ENCODE measurements around the gene TMTC2.
"Not testable (repeated sequence)": the region's sequence is repeated elsewhere in the genome, so short reads cannot be mapped to it uniquely, and the experiment has no call there.

TMTC2 gene

DNA sequence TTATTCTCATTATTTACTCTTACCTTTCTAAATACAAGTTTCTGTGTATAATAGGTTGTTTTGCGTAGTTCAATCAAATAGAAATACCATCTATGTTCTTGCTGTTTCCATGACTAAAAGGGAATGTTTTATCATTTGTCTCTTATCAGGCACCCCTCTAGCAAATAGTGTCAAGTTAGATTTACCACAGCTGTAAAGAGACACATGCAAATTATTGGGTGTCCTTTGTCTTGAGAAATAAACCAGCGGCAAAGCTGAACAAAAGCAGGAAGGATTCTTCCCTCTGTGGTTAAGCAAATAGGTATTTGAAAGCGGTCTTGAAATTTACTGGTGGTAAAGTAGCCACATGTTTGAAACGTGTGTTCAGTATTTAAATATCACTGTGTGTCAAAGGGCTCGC is 405.9 kb downstream of the TMTC2 start:
- no peak for DNase-seq

DNA sequence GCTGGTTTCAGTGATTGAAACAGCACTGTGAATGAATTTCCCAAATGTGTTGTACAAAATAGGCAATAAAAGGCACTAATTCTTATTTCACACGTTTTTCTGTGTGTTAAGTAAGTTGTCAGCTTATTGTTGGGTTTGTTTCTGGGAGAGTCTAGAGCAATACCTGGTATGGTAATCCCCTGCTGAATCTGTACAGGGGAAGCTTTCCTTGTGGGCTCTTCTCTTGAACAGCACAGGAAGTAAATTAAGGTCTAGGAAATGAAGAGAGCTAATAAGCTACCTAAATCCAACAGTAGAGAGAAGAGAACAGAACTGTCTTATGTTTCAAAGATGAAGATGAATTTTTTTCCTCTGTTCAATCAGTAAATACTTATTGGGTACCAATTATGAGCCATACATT is 406.7 kb downstream of the TMTC2 start:
- no peak for DNase-seq

DNA sequence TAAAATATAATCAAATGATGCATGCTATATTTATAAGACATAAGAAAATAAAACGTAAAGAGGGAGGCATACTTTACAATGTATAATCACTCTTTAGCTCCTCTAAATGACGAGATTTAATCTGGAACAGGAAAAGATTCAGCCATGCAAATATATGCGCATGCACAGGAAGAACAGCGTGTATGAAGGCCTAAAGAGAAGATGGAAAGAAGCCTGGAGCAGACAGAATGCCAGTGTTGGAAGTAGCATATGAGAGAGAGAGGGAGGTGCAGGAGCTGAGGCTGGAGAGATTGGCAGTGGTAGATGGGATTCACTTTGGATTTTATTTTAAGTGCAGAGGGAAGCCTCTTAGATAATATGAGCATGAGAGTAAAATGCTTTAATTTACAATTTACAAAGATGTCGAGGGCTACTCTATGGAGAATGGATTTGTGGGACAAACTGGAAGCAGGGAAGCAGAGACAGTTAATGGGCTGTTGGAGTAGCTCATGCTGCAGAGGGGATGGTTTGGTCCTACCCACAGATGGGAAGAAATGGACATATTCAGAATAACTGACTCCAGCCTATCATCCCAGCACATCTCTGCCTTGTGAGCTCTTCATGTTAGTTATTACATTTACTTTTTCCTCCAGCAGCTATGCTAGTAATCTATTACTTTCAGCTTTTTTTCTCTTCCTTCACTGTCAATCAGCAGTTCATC is 411.1 kb downstream of the TMTC2 start:
- no peak for DNase-seq

DNA sequence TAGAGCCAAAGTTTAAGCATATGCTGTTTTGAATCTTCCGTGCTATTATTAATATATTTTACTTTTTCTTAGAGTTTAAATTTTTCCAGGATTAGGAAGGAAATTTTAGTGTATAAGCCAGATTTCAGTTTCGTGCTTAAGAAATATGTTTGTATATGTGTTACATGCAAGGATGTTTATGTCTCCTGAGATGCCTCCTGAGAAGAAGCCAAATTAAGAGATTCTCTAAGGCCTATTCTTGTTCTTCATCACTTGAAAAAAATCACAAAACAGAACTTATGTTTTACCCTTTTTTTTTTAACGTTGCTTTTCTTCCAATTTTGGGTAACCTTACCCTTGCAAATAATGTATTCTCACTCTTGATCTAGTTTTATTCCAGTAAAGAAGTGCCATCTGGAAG is 412.7 kb downstream of the TMTC2 start:
- DNase-seq, result no peak

DNA sequence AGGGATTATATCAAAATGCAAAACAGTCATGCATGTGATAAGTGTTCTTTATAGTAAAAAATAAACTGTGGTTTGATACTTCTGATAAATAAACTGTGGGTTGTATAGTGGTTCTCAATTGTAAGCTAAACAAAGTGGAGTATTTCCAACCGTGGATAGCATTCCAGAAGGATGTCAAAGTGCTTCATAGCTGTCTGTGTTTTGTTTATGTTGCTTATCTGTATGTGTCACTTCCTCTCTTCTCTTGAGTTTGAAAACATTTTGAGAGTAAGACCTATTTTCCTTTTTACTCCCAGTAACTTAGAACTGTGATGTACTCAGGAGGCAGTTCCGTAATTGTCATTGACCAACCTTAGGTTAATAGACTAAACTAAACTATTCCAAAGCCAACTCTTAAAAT is 415.8 kb downstream of the TMTC2 start:
- DNase-seq, result no peak

DNA sequence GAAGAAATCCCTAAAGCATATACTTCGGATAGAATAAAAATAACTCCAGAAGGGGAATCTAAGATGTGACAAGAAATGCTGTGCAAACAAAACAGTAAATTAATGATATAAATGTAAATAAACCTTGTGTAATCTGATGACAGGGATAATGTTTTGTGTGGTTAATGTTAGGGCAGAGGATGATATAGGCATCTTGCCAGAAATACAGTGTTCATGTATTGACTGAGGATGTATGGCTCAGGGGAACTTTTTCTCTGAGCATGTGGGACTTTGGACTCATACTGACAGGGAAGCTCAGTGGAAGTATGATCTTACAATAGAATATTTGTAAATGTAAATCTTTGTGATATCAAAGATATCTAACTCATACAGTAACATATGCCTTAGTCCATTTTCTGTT is 420.2 kb downstream of the TMTC2 start:
- no peak for DNase-seq

DNA sequence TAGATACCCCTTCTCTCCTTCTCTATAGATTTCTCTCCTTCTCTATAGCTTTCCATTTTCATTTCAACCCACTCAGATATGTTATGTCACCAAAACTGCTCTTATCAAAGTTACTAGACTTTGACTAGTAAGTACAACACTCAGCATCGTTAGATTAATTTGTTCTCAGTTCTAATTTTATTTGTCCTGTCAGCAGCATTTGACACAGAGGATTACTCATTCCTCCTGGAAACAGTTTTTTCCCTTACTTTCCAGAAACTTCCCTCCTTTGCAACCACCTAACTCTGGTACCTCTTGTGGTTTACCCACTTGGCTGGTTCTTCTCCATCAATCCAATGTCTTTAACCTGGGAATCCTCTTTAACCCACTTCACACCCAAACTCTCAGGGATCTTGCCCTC is 423.7 kb downstream of the TMTC2 start:
- no peak for DNase-seq

DNA sequence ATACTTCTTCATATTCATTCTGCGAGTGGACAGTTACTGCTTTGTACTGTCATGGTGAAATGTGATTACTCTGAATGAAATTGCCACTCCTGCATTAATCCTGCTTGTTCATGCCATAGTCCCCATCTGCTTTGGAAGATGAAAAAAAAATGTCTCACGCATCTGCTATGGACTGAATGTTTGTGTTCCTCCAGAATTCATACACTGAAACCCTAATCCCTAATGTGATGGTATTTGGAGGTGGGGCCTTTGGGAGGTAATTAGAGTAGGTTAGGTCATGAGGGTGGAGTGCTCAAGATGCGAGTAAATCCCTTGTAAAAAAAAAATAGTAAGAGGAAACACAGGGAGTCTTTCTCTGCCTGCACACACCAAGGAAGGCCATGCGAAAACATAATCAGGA is 427.2 kb downstream of the TMTC2 start:
- no peak for DNase-seq

DNA sequence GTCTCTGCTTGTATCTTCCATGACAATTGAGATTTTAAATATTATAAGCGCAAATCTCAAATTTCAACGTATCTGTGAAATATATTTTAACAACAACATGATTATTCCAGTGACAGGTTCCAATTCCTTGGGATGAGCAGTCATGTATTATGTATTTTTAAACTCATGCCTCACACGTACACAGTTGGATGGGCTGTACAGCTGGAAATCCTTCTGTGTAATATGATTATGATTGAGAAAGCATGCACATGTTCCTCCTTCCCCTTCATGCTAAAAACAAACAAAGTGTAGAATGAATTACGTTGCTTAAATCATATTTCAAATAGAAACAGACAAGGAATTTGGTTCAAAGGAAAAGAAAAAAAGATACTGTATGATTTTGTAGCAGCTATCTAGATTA is 428.3 kb downstream of the TMTC2 start:
- no peak for DNase-seq

DNA sequence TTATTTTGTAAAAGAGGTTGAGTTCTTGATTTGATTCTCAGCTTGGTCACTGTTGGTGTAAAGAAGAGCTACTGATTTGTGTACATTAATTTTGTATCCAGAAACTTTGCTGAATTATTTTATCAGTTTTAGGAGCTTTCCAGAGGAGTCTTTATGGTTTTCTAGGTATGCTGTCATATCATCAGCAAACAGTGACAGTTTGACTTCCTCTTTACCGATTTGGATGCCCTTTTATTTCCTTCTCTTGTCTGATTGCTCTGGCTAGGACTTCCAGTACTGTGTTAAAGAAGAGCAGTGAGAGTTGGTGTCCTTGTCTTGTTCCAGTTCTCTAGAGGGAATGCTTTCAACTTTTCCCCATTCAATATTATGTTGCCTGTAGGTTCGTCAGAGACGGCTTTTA is 431.2 kb downstream of the TMTC2 start:
- DNase-seq, result not testable (repeated sequence)

DNA sequence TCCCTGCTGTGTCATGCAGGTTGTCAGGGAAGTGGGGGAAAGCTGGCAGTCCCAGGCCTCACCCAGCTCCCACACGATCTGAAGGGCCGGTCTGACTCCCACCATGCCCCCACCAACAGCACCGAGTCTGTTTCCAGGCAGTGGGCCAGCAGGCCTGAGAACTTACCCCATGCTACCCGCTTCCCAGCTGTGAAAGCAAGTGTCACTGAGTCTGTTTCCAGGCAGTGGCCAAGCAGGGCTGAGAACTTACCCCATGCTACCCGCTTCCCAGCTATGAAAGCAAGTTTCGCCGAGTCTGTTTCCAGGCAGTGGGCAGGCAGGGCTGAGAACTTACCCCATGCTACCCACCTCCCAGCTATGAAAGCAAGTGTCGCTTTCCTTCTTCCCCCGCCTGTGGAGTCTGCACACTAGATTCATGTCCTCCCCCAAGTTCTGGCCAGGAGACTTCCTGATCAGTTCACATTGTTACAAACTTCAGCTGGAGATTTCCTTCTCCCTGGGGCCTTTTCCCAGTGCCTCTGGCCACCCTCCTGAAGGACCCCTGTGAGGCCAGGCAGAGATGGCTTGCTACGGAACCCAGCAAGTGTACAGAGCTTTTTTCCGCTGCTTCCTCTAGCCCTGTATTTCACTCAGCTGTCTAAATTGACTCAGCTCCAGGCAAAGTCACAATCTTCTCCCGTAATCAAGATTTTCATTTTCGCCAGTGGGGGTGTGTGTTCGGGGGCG is 435.4 kb downstream of the TMTC2 start:
- DNase-seq, result no peak

DNA sequence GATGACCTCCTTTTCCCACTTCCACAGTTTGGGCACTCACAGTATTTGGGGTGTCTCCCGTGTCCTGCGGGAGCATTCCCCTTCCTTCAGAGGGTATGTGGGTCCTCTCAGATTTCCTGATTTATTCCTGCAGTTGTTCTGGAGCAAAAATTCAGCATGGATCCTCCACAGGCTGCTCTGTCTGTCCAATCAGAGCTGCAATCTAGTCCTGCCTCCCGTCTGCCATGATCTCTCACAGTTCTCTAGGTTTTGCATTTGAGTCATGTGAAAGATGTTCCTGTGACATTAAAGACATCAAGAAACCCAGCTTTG is 435.9 kb downstream of the TMTC2 start:
- DNase-seq, result no peak

DNA sequence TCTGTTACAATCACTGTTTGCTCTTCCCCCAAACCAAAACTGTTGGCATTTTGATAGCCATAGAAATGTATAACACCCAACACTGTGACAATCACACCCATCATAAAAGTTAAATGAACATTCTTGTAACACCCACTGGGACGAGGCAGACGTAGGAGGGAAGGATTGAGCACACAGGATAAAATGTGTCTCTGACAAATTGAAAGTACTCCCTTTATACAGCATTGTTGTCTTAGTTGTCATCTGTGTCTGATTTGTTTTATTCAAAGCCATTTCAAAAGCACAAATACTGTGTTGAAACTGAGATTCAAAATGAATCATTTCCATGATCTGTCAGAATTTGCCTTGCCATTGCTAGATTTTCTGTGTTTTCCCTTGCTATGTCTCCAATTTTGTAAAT is 436.3 kb downstream of the TMTC2 start:
- DNase-seq, result no peak

DNA sequence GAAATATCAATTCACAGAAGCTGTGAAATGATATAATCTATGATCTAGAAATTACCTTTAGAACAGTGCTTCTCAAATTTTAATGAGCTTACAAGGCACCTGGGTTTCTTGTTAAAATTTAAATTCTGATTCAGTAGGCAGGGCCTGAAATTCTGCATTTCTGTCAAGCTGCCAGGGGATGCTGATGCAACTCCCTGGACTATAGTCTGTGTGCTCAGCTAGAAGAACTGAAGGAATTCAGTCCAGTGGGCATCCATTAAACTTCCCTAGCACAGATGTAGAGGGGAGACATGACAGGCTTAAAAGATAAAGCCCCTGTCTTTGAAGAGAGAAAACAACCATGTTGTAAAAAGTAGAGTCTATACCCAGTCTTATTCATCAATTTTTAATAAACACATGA is 441.8 kb downstream of the TMTC2 start:
- no peak for DNase-seq

DNA sequence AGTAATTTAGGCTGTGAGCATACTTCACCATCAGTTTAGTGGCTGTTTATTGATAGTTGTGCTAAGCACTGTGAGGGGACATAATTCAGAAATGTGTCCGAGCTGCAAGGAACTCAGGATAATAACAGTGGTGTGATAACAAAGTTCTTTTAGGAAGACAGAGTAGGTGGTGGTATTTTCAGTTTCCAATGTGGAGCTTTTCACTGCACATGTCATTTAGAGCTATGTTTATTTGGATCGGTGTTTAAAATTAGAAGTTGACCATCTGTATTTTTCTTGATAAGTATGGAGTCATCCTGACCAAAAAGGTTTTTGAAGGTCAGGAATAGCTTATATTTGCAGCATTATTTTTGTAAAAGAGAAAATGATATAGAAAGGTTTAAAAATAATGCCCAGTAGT is 443.5 kb downstream of the TMTC2 start:
- no peak for DNase-seq

DNA sequence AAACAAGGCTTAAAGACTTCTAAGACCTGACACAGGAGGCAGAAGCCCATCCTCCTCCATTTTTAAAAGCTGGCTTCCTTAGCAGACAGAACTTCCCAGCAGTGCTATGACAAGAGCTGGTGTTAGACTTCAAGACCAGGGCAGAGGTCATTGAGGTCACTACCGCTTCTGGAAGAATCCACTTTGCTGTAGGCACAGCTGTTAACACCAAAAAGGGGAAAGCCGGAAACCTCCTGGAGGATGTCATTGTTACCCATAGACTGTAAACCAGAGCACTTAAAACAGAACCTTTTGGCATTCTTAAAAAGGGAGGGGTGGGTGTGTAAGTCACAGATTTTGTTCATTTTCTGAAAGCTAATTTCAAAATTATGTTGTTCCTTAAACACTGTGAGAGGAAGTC is 445.7 kb downstream of the TMTC2 start:
- DNase-seq, result no peak

DNA sequence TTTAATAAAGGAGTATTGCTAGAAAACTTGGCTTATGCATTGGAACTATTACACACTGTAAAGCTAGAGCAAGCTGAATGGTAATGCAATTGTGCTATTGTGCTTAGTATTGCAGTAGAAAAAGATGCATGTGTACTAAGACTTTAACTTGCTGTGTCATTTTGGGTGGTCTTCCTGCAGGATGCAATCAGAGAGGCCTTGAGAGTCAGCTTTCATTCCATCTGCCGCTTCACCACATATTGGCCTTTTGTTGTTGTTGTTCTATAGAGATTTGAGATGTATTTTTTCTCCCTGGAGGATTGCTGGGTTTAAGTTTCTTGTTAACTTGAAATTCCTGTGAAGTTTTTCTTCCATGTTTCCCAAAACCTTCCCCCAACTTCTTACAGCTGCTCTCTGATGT is 449.7 kb downstream of the TMTC2 start:
- DNase-seq, result no peak

DNA sequence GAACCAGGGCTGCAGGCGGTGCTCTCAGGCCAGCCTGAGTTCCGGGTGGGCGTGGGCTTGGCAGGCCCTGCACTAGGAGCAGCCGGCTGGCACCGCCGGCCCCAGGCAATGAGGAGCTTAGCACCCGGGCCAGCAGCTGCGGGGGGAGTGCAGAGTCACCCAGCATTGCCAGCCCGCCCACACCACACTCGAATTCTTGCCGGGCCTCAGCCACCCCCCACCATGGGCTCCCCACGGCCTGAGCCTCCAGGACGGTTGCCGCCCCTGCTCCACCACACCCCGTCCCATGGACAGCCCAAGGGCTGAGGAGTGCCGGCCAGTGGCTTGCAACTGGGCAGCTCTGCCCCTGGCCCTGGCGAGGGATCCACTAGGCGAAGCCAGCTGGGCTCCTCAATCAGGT is 453.4 kb downstream of the TMTC2 start:
- DNase-seq, result no peak

DNA sequence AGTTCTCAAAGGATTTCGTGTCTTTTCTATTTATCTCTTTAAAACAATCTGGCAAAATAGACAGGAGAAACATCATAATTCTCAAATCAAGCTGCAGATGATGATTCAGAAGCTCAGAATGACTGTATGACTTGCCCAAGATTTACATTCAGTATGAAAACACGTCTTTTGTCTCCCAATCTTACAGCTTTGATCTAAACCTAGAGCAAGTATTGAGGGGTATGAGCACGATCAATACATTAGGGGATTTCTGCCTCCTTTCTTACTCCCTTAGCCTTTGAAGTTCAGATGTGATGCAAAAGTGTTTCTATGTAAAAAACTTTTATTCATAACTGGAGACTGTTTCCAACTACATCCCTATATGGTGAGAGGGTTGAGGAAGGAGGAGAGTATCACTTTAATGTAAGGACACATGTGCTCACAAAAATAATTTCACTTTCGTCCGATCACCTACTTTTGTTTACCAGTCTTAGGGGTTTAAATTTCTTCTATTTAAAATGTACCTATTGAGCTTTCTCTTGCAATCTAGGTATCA is 454.8 kb downstream of the TMTC2 start:
- DNase-seq, result no peak

DNA sequence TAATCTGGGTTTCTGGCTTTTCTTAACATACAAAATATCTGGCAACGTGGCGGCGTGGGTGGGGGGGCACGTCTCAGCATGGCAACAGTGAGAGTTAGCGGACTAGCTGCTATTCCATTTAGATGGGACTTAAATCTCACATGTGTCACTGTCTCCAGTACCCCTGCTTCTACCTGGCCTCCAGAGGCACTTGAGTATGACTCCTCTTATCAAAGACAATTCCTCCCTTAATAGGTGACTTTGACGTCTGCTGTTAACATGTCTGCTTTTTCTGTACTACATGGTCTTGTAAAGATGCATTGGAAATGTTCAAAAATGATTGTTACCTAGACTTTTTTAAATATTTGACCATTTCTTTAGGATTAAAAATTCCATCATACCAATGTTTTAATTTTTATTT is 456.2 kb downstream of the TMTC2 start:
- no peak for DNase-seq

DNA sequence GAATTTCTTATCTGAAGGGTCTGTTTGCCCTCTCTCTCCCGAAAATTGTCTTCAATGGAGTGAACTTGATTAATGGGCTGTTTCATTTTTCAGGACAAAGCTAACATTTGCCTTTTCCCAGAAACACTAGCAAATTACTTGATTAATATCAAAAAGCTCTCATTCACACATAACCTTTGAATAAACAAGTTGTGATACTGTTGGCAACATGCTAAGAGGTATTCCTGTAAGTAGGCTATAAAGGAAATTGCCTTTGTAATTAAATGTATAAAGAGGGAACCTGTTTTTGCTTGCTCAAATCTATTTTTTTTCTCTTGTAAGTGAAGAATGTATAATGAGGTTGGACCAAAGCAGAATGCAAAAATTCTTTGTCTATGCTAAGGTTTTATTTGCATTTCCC is 457.2 kb downstream of the TMTC2 start:
- no peak for DNase-seq

DNA sequence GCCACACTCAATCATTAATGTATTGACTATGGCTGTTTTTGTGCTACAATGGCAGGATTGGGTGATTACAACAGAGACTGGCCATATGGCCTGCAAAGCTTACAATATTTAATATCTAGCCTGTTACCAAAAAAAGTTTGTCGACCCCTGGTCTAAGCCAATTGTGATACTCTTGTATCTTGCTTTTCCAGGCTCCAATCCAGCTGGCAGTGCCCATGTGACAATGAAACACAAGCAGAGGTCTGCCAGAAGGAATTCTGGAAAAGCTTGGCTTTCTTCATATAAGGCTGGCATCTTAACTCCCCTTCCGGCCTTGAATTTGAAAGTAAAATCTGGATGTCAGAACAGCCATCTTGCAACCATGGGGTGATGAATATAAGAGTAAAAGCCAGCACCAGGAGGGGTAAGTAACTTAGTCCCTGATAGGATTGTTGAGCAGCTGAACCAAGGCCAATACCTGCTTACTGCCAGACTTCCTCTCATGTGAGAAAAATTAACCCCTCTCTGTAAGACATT is 458.7 kb downstream of the TMTC2 start:
- no peak for DNase-seq

DNA sequence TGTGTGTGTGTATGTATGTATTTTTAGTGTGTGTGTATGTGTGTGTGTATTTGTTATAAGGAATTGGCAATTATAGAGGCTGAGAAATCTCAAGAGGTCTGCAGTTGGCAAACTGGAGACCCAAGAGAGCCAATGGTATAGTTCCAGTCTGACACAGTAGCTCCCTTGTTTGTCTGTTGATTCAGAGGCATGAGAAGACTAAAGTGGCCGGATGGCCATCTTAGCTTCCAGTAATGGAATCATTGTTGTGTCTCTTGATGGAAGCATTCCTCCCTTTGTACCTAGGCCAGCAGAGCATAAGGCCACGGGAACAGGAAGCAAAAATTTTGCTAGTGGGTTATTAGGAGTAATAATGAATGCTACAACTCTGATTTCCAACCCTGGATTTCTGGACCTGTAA is 460.6 kb downstream of the TMTC2 start:
- no peak for DNase-seq

DNA sequence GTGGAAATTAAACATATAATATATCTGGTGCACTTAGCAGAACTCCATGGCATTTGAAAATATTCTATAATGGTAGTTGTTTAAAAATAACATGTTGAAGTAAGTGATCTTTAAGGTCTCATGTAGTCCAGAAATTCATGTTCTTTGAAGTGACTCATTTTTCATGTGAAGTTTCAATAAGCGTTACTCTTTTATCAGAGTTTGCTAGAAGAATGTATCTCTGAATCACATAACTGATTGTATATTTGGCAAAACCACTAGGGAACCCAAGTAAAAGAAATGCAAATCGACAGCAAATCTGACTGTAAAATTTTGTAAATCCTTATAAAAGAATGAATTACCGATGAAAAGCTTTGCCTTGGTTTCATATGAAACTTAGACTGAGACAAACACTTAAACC is 463.3 kb downstream of the TMTC2 start:
- DNase-seq, result no peak

Measured in SHP77 treated with DMSO at 0.1 percent for 48 hours (cell line).